HCT116 (cell line): Measurements from ENCODE around the gene SPOCD1. TPM values are rescaled to one million over a fixed set of nuclear protein-coding genes. Genes with fewer than 3 reads are reported as not detected.

ENCODE experiments used
- ATAC-seq: fragments of 200-7000 bp; cut with Tn5 transposase; 2 replicates; pipeline ENCODE4 v1.9.1; 2020; ENCODE audit warnings: mild to moderate bottlenecking, moderate library complexity
- BruUV-seq: library from RNA; stranded (reverse); fragments of 400-500 nt; replicated peaks from 2 replicates; lab custom pipeline; 2021; lab: Mats Ljungman, UMichigan
- CTCF ChIA-PET: fragments of 300-600 bp; sonication (Branson Sonifier 250); formaldehyde crosslinking; loops from one replicate; lab custom pipeline; 2021; ENCODE audit warnings: antibody characterized with exemption; lab: Charles Lee
- POLR2A ChIA-PET: fragments of 300-600, 350-600 bp; sonication (Branson Sonifier 250); formaldehyde crosslinking; loops from one replicate; lab custom pipeline; 2021; ENCODE audit warnings: antibody characterized with exemption; lab: Charles Lee
- RAD21 ChIA-PET, 2 experiments: fragments of 300-600 bp; sonication (Branson Sonifier 250); formaldehyde crosslinking; loops; one replicate each; lab custom pipeline; 2023; ENCODE audit warnings: low total read pairs in 2 of 2; ENCODE audit not compliant: uncharacterized antibody in 2 of 2, unreplicated experiment in 2 of 2, low non-redundant PET in 1 of 2; lab: Charles Lee
- DNase-seq: peaks from one replicate; pipeline ENCODE4 v3.0.0-alpha.2; 2010; ENCODE audit warnings: low read depth, low spot score
- H2AFZ ChIP-seq: fragments of 200-600 bp; shearing (Covaris generic), sonication (generic); 2 replicates; pipeline ENCODE4 v1.6.1; 2017; ENCODE audit warnings: low read depth, mixed run types, mixed read lengths, antibody characterized with exemption, low read length; ENCODE audit not compliant: poor library complexity, severe bottlenecking
- H3K27ac ChIP-seq: 2 replicates; pipeline ENCODE4 v1.5.1; 2012; ENCODE audit warnings: low read depth, low read length
- H3K27me3 ChIP-seq: fragments of 200-600 bp; sonication (generic); 2 replicates; pipeline ENCODE4 v1.6.1; 2016; ENCODE audit warnings: mixed run types, low read length, mixed read lengths; ENCODE audit not compliant: insufficient read depth
- H3K36me3 ChIP-seq, 2 experiments: fragments of 200-500 bp in 1 of 2; fragments of 200-600 bp in 1 of 2; sonication (Bioruptor generic) in 1 of 2; sonication (generic) in 1 of 2; 2 replicates each; pipeline versions ENCODE4 v1.5.1 to v1.6.1; 2014 to 2016; ENCODE audit warnings: low read length in 2 of 2, inconsistent platforms in 1 of 2, mixed read lengths in 1 of 2, mixed run types in 1 of 2; ENCODE audit not compliant: insufficient read depth in 2 of 2, control insufficient read depth in 1 of 2
- H3K4me1 ChIP-seq, 2 experiments: fragments of 200-600 bp in 1 of 2; sonication (generic) in 1 of 2; 2 replicates each; pipeline versions ENCODE4 v1.5.1 to v1.6.1; 2012 to 2017; ENCODE audit warnings: low read length in 2 of 2, inconsistent platforms in 1 of 2, mild to moderate bottlenecking in 1 of 2, mixed read lengths in 1 of 2, mixed run types in 1 of 2, moderate library complexity in 1 of 2; ENCODE audit not compliant: insufficient read depth in 2 of 2, control insufficient read depth in 1 of 2
- H3K4me2 ChIP-seq: fragments of 200-600 bp; sonication (generic); 2 replicates; pipeline ENCODE4 v1.6.1; 2017; ENCODE audit warnings: mixed run types, low read length, mixed read lengths
- H3K4me3 ChIP-seq, 2 experiments: fragments of 200-600 bp in 1 of 2; sonication (generic) in 1 of 2; replicated peaks in 1 of 2; 2 replicates each; pipeline ENCODE4 v1.5.1; 2011 to 2016; ENCODE audit warnings: low read length in 2 of 2, control low read depth in 1 of 2, low read depth in 1 of 2, mild to moderate bottlenecking in 1 of 2, mixed read lengths in 1 of 2, mixed run types in 1 of 2
- H3K79me2 ChIP-seq: fragments of 200-600 bp; sonication (generic); 2 replicates; pipeline ENCODE4 v1.6.1; 2017; ENCODE audit warnings: mild to moderate bottlenecking, mixed run types, low read length, moderate library complexity, mixed read lengths; ENCODE audit not compliant: insufficient read depth
- H3K9ac ChIP-seq: fragments of 200-600 bp; sonication (generic); 2 replicates; pipeline ENCODE4 v1.6.1; 2016; ENCODE audit warnings: low read length, mixed read lengths
- H3K9me2 ChIP-seq: fragments of 200-600 bp; sonication (generic), shearing (Covaris generic); 2 replicates; pipeline ENCODE4 v1.6.1; 2017; ENCODE audit warnings: mixed run types, mild to moderate bottlenecking, moderate library complexity; ENCODE audit not compliant: insufficient read depth
- H3K9me3 ChIP-seq, 2 experiments: fragments of 200-500 bp in 1 of 2; fragments of 200-600 bp in 1 of 2; sonication (Bioruptor generic) in 1 of 2; sonication (generic) in 1 of 2; 2 replicates each; pipeline ENCODE4 v1.6.1; 2014 to 2017; ENCODE audit warnings: low read length in 2 of 2, mixed read lengths in 2 of 2, inconsistent platforms in 1 of 2, low read depth in 1 of 2, mild to moderate bottlenecking in 1 of 2, mixed run types in 1 of 2, moderate library complexity in 1 of 2; ENCODE audit not compliant: control insufficient read depth in 1 of 2, insufficient read depth in 1 of 2
- H4K20me1 ChIP-seq: fragments of 200-600 bp; sonication (generic), shearing (Covaris generic); 2 replicates; pipeline ENCODE4 v1.6.1; 2017; ENCODE audit warnings: mixed run types, mild to moderate bottlenecking, moderate library complexity; ENCODE audit not compliant: insufficient read depth
- CEBPB ChIP-seq: IDR thresholded peaks from 2 replicates; pipeline ENCODE4 v1.6.1; 2012; ENCODE audit warnings: low read depth
- CTCF ChIP-seq, 3 experiments: fragments of 200-600 bp in 1 of 3; sonication (generic) in 1 of 3; IDR thresholded peaks in 2 of 3; conservative IDR thresholded peaks in 1 of 3; 2 replicates each; pipeline ENCODE4 v1.5.1; 2012 to 2017; ENCODE audit warnings: low read depth in 2 of 3, low read length in 2 of 3, antibody characterized with exemption in 1 of 3, borderline replicate concordance in 1 of 3, control low read depth in 1 of 3, mild to moderate bottlenecking in 1 of 3, mixed read lengths in 1 of 3, mixed run types in 1 of 3, moderate library complexity in 1 of 3; ENCODE audit not compliant: insufficient read depth in 1 of 3
- EZH2phosphoT487 ChIP-seq: fragments of 200-600 bp; IDR thresholded peaks from 2 replicates; pipeline ENCODE4 v1.6.1; 2018; ENCODE audit warnings: antibody characterized with exemption, borderline replicate concordance
- JUND ChIP-seq: IDR thresholded peaks from 2 replicates; pipeline ENCODE4 v1.6.1; 2012
- MAX ChIP-seq: IDR thresholded peaks from 2 replicates; pipeline ENCODE4 v1.6.1; 2012
- SIN3A ChIP-seq: IDR thresholded peaks from 2 replicates; pipeline ENCODE4 v1.6.1; 2012; ENCODE audit warnings: low read depth
- YY1 ChIP-seq: IDR thresholded peaks from 2 replicates; pipeline ENCODE4 v1.6.1; 2011; ENCODE audit warnings: low read length, low read depth, moderate library complexity, mild to moderate bottlenecking; ENCODE audit not compliant: insufficient replicate concordance; ENCODE audit errors: extremely low read depth
- intact Hi-C: fragments of 100-400 bp; cut with micrococcal nuclease; formaldehyde crosslinking; loops from 2 replicates; pipeline ENCODE4 v1.10.0; 2022
- total RNA-seq: library from RNA; stranded (reverse); gene quantifications from one replicate; pipeline ENCODE4 v1.2.1, GENCODE V29; 2021; ENCODE audit not compliant: unreplicated experiment

The SPOCD1 gene
- total RNA-seq, 1 experiment from 2014 or later: 5.0 TPM

- H3K4me1 ChIP-seq: peaks cover 12 to 44% of the 10 kb centered on the region in 2 experiments
- H3K9ac ChIP-seq: no peak overlapping the region
- no peaks in the 10 kb centered on the region for H3K27me3 ChIP-seq
- H3K9me2 ChIP-seq: no peaks in the 10 kb centered on the region
- CTCF ChIA-PET: interaction anchor here (1.2 kb wide), 1 partner anchor 15 kb away, joined by 4 read pairs; the partner anchor contains the start of gene SPOCD1
- no peaks in the 10 kb centered on the region for H3K79me2 ChIP-seq
- RAD21 ChIA-PET: no interaction called here
- no peak for ATAC-seq
- DNase-seq: no peak
- POLR2A ChIA-PET: interaction anchor here (1.3 kb wide), 1 partner anchor 11 kb away, joined by 3 read pairs; no protein-coding TSS in a partner anchor
- no peak overlapping the region for H3K4me2 ChIP-seq
- H2AFZ ChIP-seq: no peak overlapping the region
- no peak overlapping the region for H3K27ac ChIP-seq
- BruUV-seq: no TSS peak
- no peaks in the 10 kb centered on the region for H4K20me1 ChIP-seq
- intact Hi-C loops: no loop called here
- no peak overlapping the region for H3K4me3 ChIP-seq
- H3K9me3 ChIP-seq: no peaks in the 10 kb centered on the region
- H3K36me3 ChIP-seq: no peaks in the 10 kb centered on the region
- TF ChIP-seq JUND: no peak
- no peak for TF ChIP-seq CEBPB
- TF ChIP-seq CTCF (IDR thresholded peaks at IDR 0.05 in 2 of 3, conservative IDR thresholded peaks at IDR 0.05 in 1 of 3; ENCODE audit: borderline replicate concordance in 1 of 3, insufficient read depth in 1 of 3, low read depth in 2 of 3, low read length in 2 of 3): no peak
- TF ChIP-seq EZH2phosphoT487: no peak
- TF ChIP-seq YY1: no peak
- TF ChIP-seq MAX: no peak
- no peak for TF ChIP-seq SIN3A
Measured at GRCh38 chr1:31800674-31800967, 15.2 kb downstream of the SPOCD1 start.
